ENCODE data around the gene ANKS3.

Gene ANKS3

GRCh38 chr16:4681471-4682083, 52.5 kb downstream of the ANKS3 start:
- H3K27ac ChIP-seq, result peak overlapping the region; percentile 94
- TF ChIP-seq ZFX (IDR thresholded peaks at IDR 0.05) (no peak), CTCF (conservative IDR thresholded peaks at IDR 0.05) (no peak)

GRCh38 chr16:4680673-4681470, 53.2 kb downstream of the ANKS3 start:
- H3K27ac ChIP-seq, result peak overlapping the region; percentile 94
- TF ChIP-seq CTCF (conservative IDR thresholded peaks at IDR 0.05), result no peak
- no peak for TF ChIP-seq ZFX (IDR thresholded peaks at IDR 0.05)

- no peak for TF ChIP-seq CTCF (conservative IDR thresholded peaks at IDR 0.05)
- no peak for TF ChIP-seq ZFX (IDR thresholded peaks at IDR 0.05)
- peak overlapping the region; percentile 94 for H3K27ac ChIP-seq
Observed at GRCh38 chr16:4679850-4680636, 54.0 kb downstream of the ANKS3 start.

- peak overlapping the region; percentile 94 for H3K27ac ChIP-seq
Observed at GRCh38 chr16:4679156-4679849, 54.8 kb downstream of the ANKS3 start.

GRCh38 chr16:4678596-4678995, 55.5 kb downstream of the ANKS3 start:
- peak overlapping the region; percentile 94 for H3K27ac ChIP-seq
- TF ChIP-seq ZFX (IDR thresholded peaks at IDR 0.05) (no peak), CTCF (conservative IDR thresholded peaks at IDR 0.05) (no peak)

More at GRCh38 chr16:4679156-4679849, 54.8 kb downstream of the ANKS3 start:
- TF ChIP-seq CTCF (conservative IDR thresholded peaks at IDR 0.05), result no peak
- TF ChIP-seq ZFX (IDR thresholded peaks at IDR 0.05), result no peak

GRCh38 chr16:4677994-4678393, 56.1 kb downstream of the ANKS3 start:
- TF ChIP-seq ZFX (IDR thresholded peaks at IDR 0.05), result no peak
- TF ChIP-seq CTCF (conservative IDR thresholded peaks at IDR 0.05), result no peak
- H3K27ac ChIP-seq, result no peak overlapping the region

All from C4-2B (cell line).